CD4-positive, alpha-beta T cell (primary cell): Measurements from ENCODE around the gene NQO2. TPM values are rescaled to one million over a fixed set of nuclear protein-coding genes. Genes with fewer than 3 reads are reported as not detected.

Experiments used
- ATAC-seq: fragments of 200-7000 bp; cut with Tn5 transposase; one replicate; pipeline ENCODE4 v1.10.0; 2022; ENCODE audit warnings: mild to moderate bottlenecking; ENCODE audit not compliant: poor library complexity
- CTCF ChIA-PET: fragments of 350-600 bp; sonication (Branson Sonifier 250); formaldehyde crosslinking; loops from one replicate; lab custom pipeline; 2021; ENCODE audit warnings: antibody characterized with exemption, inconsistent platforms; lab: Charles Lee
- POLR2A ChIA-PET: fragments of 350-600 bp; sonication (Branson Sonifier 250); formaldehyde crosslinking; loops from one replicate; lab custom pipeline; 2021; ENCODE audit warnings: antibody characterized with exemption, inconsistent platforms; lab: Charles Lee
- DNase-seq, 14 experiments: peaks; one replicate each; pipeline ENCODE4 v3.0.0-alpha.2; 2013 to 2020; ENCODE audit warnings: mixed read lengths in 2 of 14
- H3K27ac ChIP-seq, 2 donors: one replicate each; pipeline versions ENCODE4 v1.5.1 to v1.7.0; 2013; ENCODE audit warnings: low read length in 2 of 2, low read depth in 1 of 2, mild to moderate bottlenecking in 1 of 2
- H3K27me3 ChIP-seq, 2 experiments: 1 replicate in 1 of 2; 2 replicates in 1 of 2; pipeline versions ENCODE4 v1.6.1 to v1.7.0; 2013; ENCODE audit warnings: low read length in 2 of 2, control low read depth in 1 of 2, mild to moderate bottlenecking in 1 of 2, moderate library complexity in 1 of 2; ENCODE audit not compliant: insufficient read depth in 2 of 2, control insufficient read depth in 1 of 2
- H3K36me3 ChIP-seq: one replicate; pipeline ENCODE4 v1.6.1; 2013; ENCODE audit warnings: low read length, control low read depth; ENCODE audit not compliant: insufficient read depth
- H3K4me1 ChIP-seq: one replicate; pipeline ENCODE4 v1.6.1; 2013; ENCODE audit warnings: low read length, control low read depth; ENCODE audit not compliant: insufficient read depth
- H3K4me3 ChIP-seq: one replicate; pipeline ENCODE4 v1.5.1; 2013; ENCODE audit warnings: mild to moderate bottlenecking, low read length, moderate library complexity
- H3K9me3 ChIP-seq, 2 experiments: 1 replicate in 1 of 2; 2 replicates in 1 of 2; pipeline versions ENCODE4 v1.6.1 to v1.7.0; 2013; ENCODE audit warnings: low read length in 2 of 2, mild to moderate bottlenecking in 2 of 2, control low read depth in 1 of 2, moderate library complexity in 1 of 2; ENCODE audit not compliant: control insufficient read depth in 1 of 2, insufficient read depth in 1 of 2
- H3K27ac Mint-ChIP-seq: one replicate; pipeline ENCODE4 v1.8.0; 2020; ENCODE audit warnings: mixed read lengths
- H3K27me3 Mint-ChIP-seq: one replicate; pipeline ENCODE4 v1.8.0; 2021; ENCODE audit warnings: mixed read lengths
- H3K36me3 Mint-ChIP-seq: one replicate; pipeline ENCODE4 v1.8.0; 2021; ENCODE audit warnings: low read depth, mixed read lengths
- H3K4me1 Mint-ChIP-seq: one replicate; pipeline ENCODE4 v1.8.0; 2021; ENCODE audit warnings: low read depth, mixed read lengths
- H3K4me3 Mint-ChIP-seq: one replicate; pipeline ENCODE4 v1.8.0; 2020; ENCODE audit warnings: mild to moderate bottlenecking, mixed read lengths
- H3K9me3 Mint-ChIP-seq: one replicate; pipeline ENCODE4 v1.8.0; 2020; ENCODE audit warnings: mixed read lengths
- CTCF ChIP-seq: fragments of 200-600 bp; IDR thresholded peaks from one replicate; pipeline ENCODE4 v1.8.0; 2022; ENCODE audit warnings: antibody characterized with exemption, mild to moderate bottlenecking
- intact Hi-C, 2 experiments: fragments of 100-400 bp; cut with DNase I in 1 of 2; cut with micrococcal nuclease in 1 of 2; formaldehyde crosslinking; loops; one replicate each; pipeline versions ENCODE4 v1.15.1 to v1.9.0; 2023 to 2025; cut with DNase I, micrococcal nuclease
- total RNA-seq, 174 experiments: library from RNA in 2 of 174; stranded (reverse) in 2 of 174; gene quantifications; one replicate each; pipeline ENCODE4 v1.2.3 and lab custom pipeline; 2021 to 2026

Gene NQO2
- total RNA-seq, 2 experiments from 2014 or later: 6.7 to 7.7 TPM

GRCh38 chr6:2962004-2962403 lies 37.7 kb upstream of the NQO2 start:
- Histone ChIP-seq H3K27me3 (no peaks in the 10 kb centered on the region), H3K4me1 (peaks cover 8% of the 10 kb centered on the region), H3K4me3 (no peak overlapping the region), H3K36me3 (peaks cover 6% of the 10 kb centered on the region), H3K9me3 (no peaks in the 10 kb centered on the region), H3K27ac (no peak overlapping the region)
- no peak overlapping the region for H3K4me3 Mint-ChIP-seq
- H3K9me3 Mint-ChIP-seq: no peaks in the 10 kb centered on the region
- no peak for ATAC-seq
- no peak for DNase-seq
- no peak for TF ChIP-seq CTCF
- H3K4me1 Mint-ChIP-seq: peaks cover 9% of the 10 kb centered on the region
- POLR2A ChIA-PET: no interaction called here
- intact Hi-C loops: no loop called here
- CTCF ChIA-PET: no interaction called here
- H3K36me3 Mint-ChIP-seq: no peaks in the 10 kb centered on the region
- no peak overlapping the region for H3K27ac Mint-ChIP-seq
- no peaks in the 10 kb centered on the region for H3K27me3 Mint-ChIP-seq

- POLR2A ChIA-PET: interaction anchor here (1.3 kb wide), 1 partner anchor 21 kb away, joined by 3 read pairs; no protein-coding TSS in a partner anchor
- Histone ChIP-seq H3K27me3 (no peaks in the 10 kb centered on the region), H3K36me3 (peaks cover under 1% of the 10 kb centered on the region), H3K9me3 (no peaks in the 10 kb centered on the region), H3K4me3 (no peak overlapping the region), H3K27ac (no peak overlapping the region), H3K4me1 (peaks cover 8% of the 10 kb centered on the region)
- DNase-seq: no peak
- no peak overlapping the region for H3K27ac Mint-ChIP-seq
- intact Hi-C loops: no loop called here
- no peak for ATAC-seq
- H3K36me3 Mint-ChIP-seq: no peaks in the 10 kb centered on the region
- CTCF ChIA-PET: no interaction called here
- H3K4me1 Mint-ChIP-seq: peaks cover 9% of the 10 kb centered on the region
- no peaks in the 10 kb centered on the region for H3K27me3 Mint-ChIP-seq
- H3K4me3 Mint-ChIP-seq: no peak overlapping the region
- no peak for TF ChIP-seq CTCF
- H3K9me3 Mint-ChIP-seq: no peaks in the 10 kb centered on the region
Measured at GRCh38 chr6:2962636-2963035, 37.1 kb upstream of the NQO2 start.

GRCh38 chr6:2963756-2964155 lies 35.9 kb upstream of the NQO2 start:
- ChIA-PET CTCF (interaction anchor here (0.8 kb wide), 1 partner anchor 11 kb away, joined by 3 read pairs; no protein-coding TSS in a partner anchor), POLR2A (interaction anchor here (1.3 kb wide), 1 partner anchor 22 kb away, joined by 3 read pairs; no protein-coding TSS in a partner anchor)
- DNase-seq (no peak), ATAC-seq (no peak)
- no peak for TF ChIP-seq CTCF
- no peak overlapping the region for H3K4me3 ChIP-seq
- Mint-ChIP-seq H3K36me3 (no peaks in the 10 kb centered on the region), H3K4me3 (no peak overlapping the region), H3K9me3 (no peaks in the 10 kb centered on the region), H3K27me3 (no peaks in the 10 kb centered on the region), H3K4me1 (no peaks in the 10 kb centered on the region), H3K27ac (no peak overlapping the region)
- H3K27me3 ChIP-seq: no peaks in the 10 kb centered on the region
- no peaks in the 10 kb centered on the region for H3K36me3 ChIP-seq
- H3K4me1 ChIP-seq: peaks cover 2% of the 10 kb centered on the region
- H3K27ac ChIP-seq: no peak overlapping the region
- intact Hi-C loops: no loop called here
- no peaks in the 10 kb centered on the region for H3K9me3 ChIP-seq
